ENCODE data around the gene CDK14. TPM values are rescaled to one million over a fixed set of nuclear protein-coding genes. Genes with fewer than 3 reads are reported as not detected.

The CDK14 gene
- polyA plus RNA-seq, 1 donor from 2014 or later = 25.1 TPM

- TF ChIP-seq MXI1 (conservative IDR thresholded peaks at IDR 0.05; ENCODE audit: poor library complexity, severe bottlenecking) = no peak
- no peak for TF ChIP-seq TAF1 (IDR thresholded peaks at IDR 0.05; ENCODE audit: low read depth)
- TF ChIP-seq SMC3 (conservative IDR thresholded peaks at IDR 0.05; ENCODE audit: poor library complexity) = no peak
- TF ChIP-seq REST (IDR thresholded peaks at IDR 0.05; ENCODE audit: borderline replicate concordance) = no peak
- TF ChIP-seq EP300 (conservative IDR thresholded peaks at IDR 0.05; ENCODE audit: poor library complexity, severe bottlenecking) = no peak
- no peak for TF ChIP-seq CTCF (IDR thresholded peaks at IDR 0.05; ENCODE audit: poor library complexity, severe bottlenecking)
- Histone ChIP-seq H3K36me3 (ENCODE audit: insufficient read depth, low read length) (no peaks in the 10 kb centered on the region), H3F3A (ENCODE audit: insufficient read depth, low read length, poor library complexity, severe bottlenecking) (no peaks in the 10 kb centered on the region), H3K9ac (ENCODE audit: low read length) (no peak overlapping the region), H3K4me2 (ENCODE audit: low read length) (no peak overlapping the region), H3K27me3 (ENCODE audit: insufficient read depth, low read depth, low read length) (no peaks in the 10 kb centered on the region), H4K20me1 (ENCODE audit: insufficient read depth) (no peaks in the 10 kb centered on the region), H3K27ac (ENCODE audit: low read length) (no peak overlapping the region), H3K9me3 (ENCODE audit: low read length) (no peaks in the 10 kb centered on the region), H3K9me2 (ENCODE audit: insufficient read depth, low read length) (no peaks in the 10 kb centered on the region), H2AFZ (ENCODE audit: low read depth, low read length) (no peak overlapping the region), H3K79me2 (replicated peaks; ENCODE audit: insufficient read depth, low read length) (no peaks in the 10 kb centered on the region), H3K4me3 (ENCODE audit: low read length) (no peak overlapping the region)
Observed at GRCh38 chr7:90717296-90718060, 121.4 kb downstream of the CDK14 start.

GRCh38 chr7:90719155-90719554, 123.0 kb downstream of the CDK14 start:
- H3F3A ChIP-seq (ENCODE audit: insufficient read depth, low read length, poor library complexity, severe bottlenecking) = no peaks in the 10 kb centered on the region
- H3K27me3 ChIP-seq (ENCODE audit: insufficient read depth, low read depth, low read length) = no peaks in the 10 kb centered on the region
- no peak overlapping the region for H3K27ac ChIP-seq (ENCODE audit: low read length)
- no peak overlapping the region for H3K9ac ChIP-seq (ENCODE audit: low read length)
- no peaks in the 10 kb centered on the region for H3K79me2 ChIP-seq (replicated peaks; ENCODE audit: insufficient read depth, low read length)
- no peak overlapping the region for H2AFZ ChIP-seq (ENCODE audit: low read depth, low read length)
- no peak overlapping the region for H3K4me2 ChIP-seq (ENCODE audit: low read length)
- H3K4me3 ChIP-seq (ENCODE audit: low read length) = no peak overlapping the region
- TF ChIP-seq POLR2AphosphoS5 (IDR thresholded peaks at IDR 0.05) = no peak
- TF ChIP-seq CTCF (IDR thresholded peaks at IDR 0.05; ENCODE audit: poor library complexity, severe bottlenecking) = no peak
- TF ChIP-seq RAD21 (conservative IDR thresholded peaks at IDR 0.05) = no peak
- TF ChIP-seq EZH2 (IDR thresholded peaks at IDR 0.05; ENCODE audit: borderline replicate concordance, insufficient read depth, low read length, poor library complexity, severe bottlenecking) = no peak
- no peak for TF ChIP-seq TAF1 (IDR thresholded peaks at IDR 0.05; ENCODE audit: low read depth)
- TF ChIP-seq REST (IDR thresholded peaks at IDR 0.05; ENCODE audit: borderline replicate concordance) = no peak
- no peak for TF ChIP-seq SMC3 (conservative IDR thresholded peaks at IDR 0.05; ENCODE audit: poor library complexity)
- TF ChIP-seq EP300 (conservative IDR thresholded peaks at IDR 0.05; ENCODE audit: poor library complexity, severe bottlenecking) = no peak
- TF ChIP-seq MXI1 (conservative IDR thresholded peaks at IDR 0.05; ENCODE audit: poor library complexity, severe bottlenecking) = no peak
- no peaks in the 10 kb centered on the region for H4K20me1 ChIP-seq (ENCODE audit: insufficient read depth)
- H3K9me2 ChIP-seq (ENCODE audit: insufficient read depth, low read length) = no peaks in the 10 kb centered on the region
- no peaks in the 10 kb centered on the region for H3K36me3 ChIP-seq (ENCODE audit: insufficient read depth, low read length)
- H3K9me3 ChIP-seq (ENCODE audit: low read length) = no peaks in the 10 kb centered on the region
